DND-41 (cell line): ENCODE data around the gene TMEM151B.

Experiments
- ATAC-seq: fragments of 200-7000 bp; cut with Tn5 transposase; 3 replicates; pipeline ENCODE4 v1.9.1; 2021; ENCODE audit warnings: low read depth; ENCODE audit not compliant: insufficient read depth
- DNase-seq: peaks from one replicate; pipeline ENCODE4 v3.0.0-alpha.2; 2020
- H2AFZ ChIP-seq: 2 replicates; pipeline ENCODE4 v1.6.0; 2012; ENCODE audit warnings: low read depth, low read length
- H3K27ac ChIP-seq: 2 replicates; pipeline ENCODE4 v1.5.1; 2012; ENCODE audit warnings: low read length, inconsistent platforms
- H3K27me3 ChIP-seq: fragments of 200-600 bp; sonication (generic); 2 replicates; pipeline ENCODE4 v1.6.0; 2012; ENCODE audit warnings: low read length, mild to moderate bottlenecking, inconsistent platforms; ENCODE audit not compliant: insufficient read depth, poor library complexity
- H3K36me3 ChIP-seq: 2 replicates; pipeline ENCODE4 v1.5.1; 2012; ENCODE audit warnings: low read length, inconsistent platforms; ENCODE audit not compliant: insufficient read depth
- H3K4me1 ChIP-seq: 2 replicates; pipeline ENCODE4 v1.5.1; 2012; ENCODE audit warnings: mild to moderate bottlenecking, low read length; ENCODE audit not compliant: insufficient read depth
- H3K4me2 ChIP-seq: 2 replicates; pipeline ENCODE4 v1.6.0; 2012; ENCODE audit warnings: mild to moderate bottlenecking, moderate library complexity, low read length, inconsistent platforms; ENCODE audit not compliant: insufficient read depth
- H3K4me3 ChIP-seq, 2 experiments: fragments of 200-600 bp in 1 of 2; shearing (Covaris generic) in 1 of 2; 2 replicates each; pipeline ENCODE4 v1.5.1; 2012 to 2016; ENCODE audit warnings: inconsistent platforms in 2 of 2, low read length in 2 of 2, mild to moderate bottlenecking in 2 of 2, low read depth in 1 of 2, moderate library complexity in 1 of 2
- H3K79me2 ChIP-seq: 2 replicates; pipeline ENCODE4 v1.6.0; 2012; ENCODE audit warnings: low read length, inconsistent platforms; ENCODE audit not compliant: insufficient read depth
- H3K9ac ChIP-seq: 2 replicates; pipeline ENCODE4 v1.6.0; 2012; ENCODE audit warnings: low read depth, mild to moderate bottlenecking, inconsistent platforms, low read length, moderate library complexity
- H3K9me3 ChIP-seq: 2 replicates; pipeline ENCODE4 v1.5.1; 2012; ENCODE audit warnings: low read length, moderate library complexity, mild to moderate bottlenecking, inconsistent platforms; ENCODE audit not compliant: insufficient read depth, severe bottlenecking
- H4K20me1 ChIP-seq: 2 replicates; pipeline ENCODE4 v1.6.0; 2012; ENCODE audit warnings: low read length; ENCODE audit not compliant: insufficient read depth
- CTCF ChIP-seq: IDR thresholded peaks from 2 replicates; pipeline ENCODE4 v1.5.1; 2012; ENCODE audit warnings: borderline replicate concordance, low read length, moderate library complexity, mild to moderate bottlenecking; ENCODE audit not compliant: poor library complexity, severe bottlenecking; ENCODE audit errors: extremely low read depth
- EZH2 ChIP-seq: IDR thresholded peaks from 3 replicates; pipeline ENCODE4 v1.6.1; 2012; ENCODE audit warnings: borderline replicate concordance, low read depth, mild to moderate bottlenecking, moderate library complexity, low read length, inconsistent platforms; ENCODE audit not compliant: severe bottlenecking

TMEM151B gene

GRCh38 chr6:44307217-44307616, 37.0 kb downstream of the TMEM151B start:
- H3K36me3 ChIP-seq = peaks cover 95% of the 10 kb centered on the region
- H3K9ac ChIP-seq = no peak overlapping the region
- no peaks in the 10 kb centered on the region for H3K9me3 ChIP-seq
- peaks cover 15% of the 10 kb centered on the region for H3K4me1 ChIP-seq
- no peak overlapping the region for H3K4me3 ChIP-seq
- no peak overlapping the region for H2AFZ ChIP-seq
- H3K4me2 ChIP-seq = no peak overlapping the region
- TF ChIP-seq CTCF = no peak
- TF ChIP-seq EZH2 = no peak
- DNase-seq = no peak
- ATAC-seq = no peak
- no peak overlapping the region for H3K27ac ChIP-seq
- H3K27me3 ChIP-seq = no peaks in the 10 kb centered on the region
- H4K20me1 ChIP-seq = peaks cover 9% of the 10 kb centered on the region
- H3K79me2 ChIP-seq = peaks cover 11% of the 10 kb centered on the region

GRCh38 chr6:44309092-44309491, 38.8 kb downstream of the TMEM151B start:
- H3K4me3 ChIP-seq = no peak overlapping the region
- H3K9me3 ChIP-seq = no peaks in the 10 kb centered on the region
- H3K4me1 ChIP-seq = peaks cover 27% of the 10 kb centered on the region
- ATAC-seq = no peak
- H3K36me3 ChIP-seq = peaks cover 76% of the 10 kb centered on the region
- no peak overlapping the region for H3K4me2 ChIP-seq
- DNase-seq = no peak
- H3K79me2 ChIP-seq = peaks cover 20% of the 10 kb centered on the region
- TF ChIP-seq CTCF = no peak
- TF ChIP-seq EZH2 = no peak
- H3K27me3 ChIP-seq = no peaks in the 10 kb centered on the region
- no peak overlapping the region for H3K9ac ChIP-seq
- H3K27ac ChIP-seq = no peak overlapping the region
- H4K20me1 ChIP-seq = peaks cover 6% of the 10 kb centered on the region
- no peak overlapping the region for H2AFZ ChIP-seq

GRCh38 chr6:44309631-44310030, 39.4 kb downstream of the TMEM151B start:
- no peaks in the 10 kb centered on the region for H3K27me3 ChIP-seq
- no peak overlapping the region for H3K9ac ChIP-seq
- ATAC-seq = no peak
- H3K36me3 ChIP-seq = peaks cover 71% of the 10 kb centered on the region
- no peak overlapping the region for H2AFZ ChIP-seq
- no peak overlapping the region for H3K4me3 ChIP-seq
- peaks cover 27% of the 10 kb centered on the region for H3K4me1 ChIP-seq
- H3K4me2 ChIP-seq = no peak overlapping the region
- H3K27ac ChIP-seq = no peak overlapping the region
- peaks cover 20% of the 10 kb centered on the region for H3K79me2 ChIP-seq
- peaks cover under 1% of the 10 kb centered on the region; the same call in 1 of the 2 replicates for H4K20me1 ChIP-seq
- H3K9me3 ChIP-seq = no peaks in the 10 kb centered on the region
- no peak for TF ChIP-seq EZH2
- no peak for TF ChIP-seq CTCF
- no peak for DNase-seq

GRCh38 chr6:44310241-44310640, 40.0 kb downstream of the TMEM151B start:
- Histone ChIP-seq H3K79me2 (peaks cover 20% of the 10 kb centered on the region), H3K4me1 (peaks cover 27% of the 10 kb centered on the region), H3K27me3 (no peaks in the 10 kb centered on the region), H3K27ac (no peak overlapping the region), H4K20me1 (no peaks in the 10 kb centered on the region), H3K36me3 (peaks cover 64% of the 10 kb centered on the region), H3K4me2 (no peak overlapping the region), H3K4me3 (no peak overlapping the region), H3K9me3 (no peaks in the 10 kb centered on the region), H2AFZ (no peak overlapping the region), H3K9ac (no peak overlapping the region)
- no peak for TF ChIP-seq EZH2
- TF ChIP-seq CTCF = no peak
- ATAC-seq = no peak
- no peak for DNase-seq
